Upper lobe of left lung (tissue), 4 donors: ENCODE results near the gene FPR2.

Experiments used
- EP300 ChIP-seq, 4 donors: sonication (generic); formaldehyde crosslinking; IDR thresholded peaks; one replicate each; pipeline ENCODE4 v1.5.1; 2017; ENCODE audit warnings: antibody characterized with exemption in 4 of 4, control low read depth in 2 of 4
- POLR2A ChIP-seq, 4 donors: fragments of 450-650 bp; IDR thresholded peaks; one replicate each; pipeline ENCODE4 v1.5.1; 2016 to 2017; ENCODE audit warnings: antibody characterized with exemption in 4 of 4, mild to moderate bottlenecking in 2 of 4
- POLR2AphosphoS5 ChIP-seq, 2 donors: sonication (generic); formaldehyde crosslinking; IDR thresholded peaks; one replicate each; pipeline ENCODE4 v1.5.1; 2017; ENCODE audit warnings: antibody characterized with exemption in 2 of 2
- TF ChIP-seq, protein P1 (sequence below), 6 experiments: fragments of 450-650 bp in 4 of 6; fragments of 200-600 bp in 2 of 6; sonication (generic) in 2 of 6; IDR thresholded peaks; one replicate each; pipeline ENCODE4 v1.5.1; 2016 to 2019; ENCODE audit warnings: antibody characterized with exemption in 6 of 6

DNA sequence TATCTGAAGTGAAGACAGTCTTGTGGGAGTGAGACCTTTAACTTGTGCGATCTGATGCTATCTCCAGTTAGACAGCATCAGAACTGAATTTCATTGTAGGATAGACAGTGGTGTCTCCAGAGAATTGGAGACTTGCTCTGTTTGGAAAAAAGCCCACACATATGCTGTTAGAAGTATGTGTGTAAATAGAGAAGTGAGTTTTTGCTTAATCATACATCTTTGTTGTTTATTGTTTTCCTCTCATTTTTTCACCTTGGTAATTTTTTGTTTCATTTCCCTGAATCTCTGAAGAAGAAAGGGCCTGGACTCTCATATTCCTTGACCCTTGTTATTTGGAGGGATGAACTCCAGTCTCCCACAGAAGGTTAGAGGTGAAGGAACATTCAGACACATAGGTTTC is 55.7 kb downstream of the FPR2 start:
- TF ChIP-seq POLR2A (IDR thresholded peaks at IDR 0.05) (no peak), POLR2AphosphoS5 (IDR thresholded peaks at IDR 0.05) (no peak), EP300 (IDR thresholded peaks at IDR 0.05) (no peak)
- TF ChIP-seq, protein P1, sequence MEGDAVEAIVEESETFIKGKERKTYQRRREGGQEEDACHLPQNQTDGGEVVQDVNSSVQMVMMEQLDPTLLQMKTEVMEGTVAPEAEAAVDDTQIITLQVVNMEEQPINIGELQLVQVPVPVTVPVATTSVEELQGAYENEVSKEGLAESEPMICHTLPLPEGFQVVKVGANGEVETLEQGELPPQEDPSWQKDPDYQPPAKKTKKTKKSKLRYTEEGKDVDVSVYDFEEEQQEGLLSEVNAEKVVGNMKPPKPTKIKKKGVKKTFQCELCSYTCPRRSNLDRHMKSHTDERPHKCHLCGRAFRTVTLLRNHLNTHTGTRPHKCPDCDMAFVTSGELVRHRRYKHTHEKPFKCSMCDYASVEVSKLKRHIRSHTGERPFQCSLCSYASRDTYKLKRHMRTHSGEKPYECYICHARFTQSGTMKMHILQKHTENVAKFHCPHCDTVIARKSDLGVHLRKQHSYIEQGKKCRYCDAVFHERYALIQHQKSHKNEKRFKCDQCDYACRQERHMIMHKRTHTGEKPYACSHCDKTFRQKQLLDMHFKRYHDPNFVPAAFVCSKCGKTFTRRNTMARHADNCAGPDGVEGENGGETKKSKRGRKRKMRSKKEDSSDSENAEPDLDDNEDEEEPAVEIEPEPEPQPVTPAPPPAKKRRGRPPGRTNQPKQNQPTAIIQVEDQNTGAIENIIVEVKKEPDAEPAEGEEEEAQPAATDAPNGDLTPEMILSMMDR (IDR thresholded peaks at IDR 0.05), result no peak
